Mesodermal cell (in vitro differentiated cells): Measurements from ENCODE around the gene RAB18. TPM values are rescaled to one million over a fixed set of nuclear protein-coding genes. Genes with fewer than 3 reads are reported as not detected.
"Not testable (repeated sequence)": the region's sequence is repeated elsewhere in the genome, so short reads cannot be mapped to it uniquely, and the experiment has no call there.

Experiments used
- H3K27ac ChIP-seq: 2 replicates; pipeline ENCODE4 v1.7.0; 2013; ENCODE audit warnings: mild to moderate bottlenecking, low read depth, low read length, moderate library complexity; ENCODE audit not compliant: severe bottlenecking
- H3K36me3 ChIP-seq: 2 replicates; pipeline ENCODE4 v1.7.1; 2013; ENCODE audit warnings: mild to moderate bottlenecking, low read length, moderate library complexity; ENCODE audit not compliant: control insufficient read depth, insufficient read depth
- H3K4me1 ChIP-seq: one replicate; pipeline ENCODE4 v1.7.1; 2013; ENCODE audit warnings: mild to moderate bottlenecking, low read length; ENCODE audit not compliant: insufficient read depth, control insufficient read depth, poor library complexity, severe bottlenecking
- H3K4me3 ChIP-seq: 2 replicates; pipeline ENCODE4 v1.7.0; 2013; ENCODE audit warnings: low read length, control low read depth, mild to moderate bottlenecking; ENCODE audit not compliant: insufficient read depth, poor library complexity, severe bottlenecking; ENCODE audit errors: extremely low read depth
- H3K9me3 ChIP-seq: 2 replicates; pipeline ENCODE4 v1.7.1; 2013; ENCODE audit warnings: mild to moderate bottlenecking, low read length, moderate library complexity; ENCODE audit not compliant: control insufficient read depth
- WGBS, 2 experiments: methylation state at CpG; one replicate each; pipeline ENCODE4 v1.1.5; 2013; ENCODE audit warnings: missing lambda C conversion rate in 2 of 2; ENCODE audit not compliant: insufficient coverage in 2 of 2; 5-methylcytosine and 5-hydroxymethylcytosine counted together
- polyA plus RNA-seq, 2 experiments: library from polyadenylated mRNA; stranded (reverse); fragments of 50-300 nt; gene quantifications; one replicate each; pipeline ENCODE4 v1.2.3, GENCODE V29; 2013

RAB18 gene
- polyA plus RNA-seq (2013, experiment 1 of 2), result 55.3 TPM
- 61.4 TPM for polyA plus RNA-seq (2013, experiment 2 of 2)

GRCh38 chr10:27504007-27504807 lies at the start of gene RAB18:
Gene RAB18, plus strand, starts transcription at chr10:27504304. Its CDS starts 66 bp downstream, at chr10:27504370.
- peaks cover 20% of the 10 kb centered on the region for H3K36me3 ChIP-seq
- 0% methylated on average over 52 to 69 of the region's 71 CpGs for WGBS, 2 experiments
- no peaks in the 10 kb centered on the region for H3K9me3 ChIP-seq
- peaks cover 11% of the 10 kb centered on the region for H3K4me1 ChIP-seq
- H3K27ac ChIP-seq, result peak within 1 kb of the TSS; percentile 75
- peak within 1 kb of the TSS; percentile 83 for H3K4me3 ChIP-seq

DNA sequence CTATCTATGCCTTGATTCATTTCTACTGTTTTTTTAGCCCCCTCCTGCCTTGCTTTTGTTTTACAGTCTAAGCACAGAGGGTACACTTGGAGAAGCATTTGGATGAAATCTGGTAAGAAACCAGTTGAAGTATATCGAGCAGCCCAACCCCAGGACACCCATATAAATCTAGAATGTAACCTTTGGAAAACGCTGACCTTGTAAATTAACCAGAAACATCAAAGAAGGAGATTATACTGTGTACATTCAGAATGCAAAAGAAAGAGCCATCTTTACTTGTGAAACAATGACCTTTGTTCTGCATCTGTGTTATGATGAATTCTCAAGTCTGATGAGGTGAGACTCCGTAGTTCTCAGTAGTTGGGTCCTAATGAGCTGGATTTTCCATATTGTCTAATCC lies 49.3 kb upstream of the RAB18 start:
- Histone ChIP-seq H3K4me1 (no peaks in the 10 kb centered on the region), H3K9me3 (no peaks in the 10 kb centered on the region), H3K27ac (no peak overlapping the region), H3K36me3 (no peaks in the 10 kb centered on the region), H3K4me3 (no peak overlapping the region)
- whole genome bisulfite sequencing, 2 experiments, result no CpG with 5 or more reads among the region's 3 CpGs

DNA sequence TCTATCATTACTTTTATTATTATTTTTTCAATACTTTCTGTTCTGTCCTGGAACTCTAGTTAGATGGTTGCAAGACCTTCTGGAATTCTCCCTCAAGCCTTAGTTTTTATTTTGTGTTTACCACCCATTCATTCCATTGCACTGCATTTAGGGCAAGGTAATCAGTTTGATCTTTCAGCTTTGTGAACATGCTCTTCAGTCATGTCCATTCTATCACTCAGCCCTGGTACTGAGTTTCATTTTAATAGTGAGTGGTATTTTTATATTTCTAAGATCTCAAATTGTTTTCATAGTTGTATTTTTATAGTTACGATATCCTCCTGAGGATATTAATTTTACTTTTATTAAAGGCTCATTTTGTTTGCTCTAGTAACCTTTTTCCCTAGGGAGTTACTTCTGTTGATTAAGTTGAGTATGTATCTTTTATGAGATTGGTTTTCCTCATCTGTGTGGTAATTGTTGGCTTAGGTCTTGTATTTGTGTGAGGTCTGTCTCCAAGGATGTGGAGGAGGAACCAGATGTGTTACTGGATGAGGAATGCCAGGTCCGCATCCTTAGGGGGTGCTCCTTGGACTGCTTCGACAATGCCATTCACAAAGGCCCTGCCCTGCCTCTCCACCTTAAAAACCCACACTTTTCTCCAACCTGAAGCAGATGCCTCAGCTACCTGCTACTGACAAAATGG lies 46.7 kb upstream of the RAB18 start:
- Histone ChIP-seq H3K27ac (no peak overlapping the region), H3K9me3 (no peaks in the 10 kb centered on the region), H3K36me3 (no peaks in the 10 kb centered on the region), H3K4me1 (no peaks in the 10 kb centered on the region), H3K4me3 (no peak overlapping the region)
- 100% methylated on average over 2 of the region's 3 CpGs; no CpG with 5 or more reads in 1 of the 2 experiments for WGBS, 2 experiments

GRCh38 chr10:27457966-27458365 lies 46.1 kb upstream of the RAB18 start:
- Histone ChIP-seq H3K27ac (no peak overlapping the region), H3K36me3 (no peaks in the 10 kb centered on the region), H3K4me1 (no peaks in the 10 kb centered on the region), H3K9me3 (no peaks in the 10 kb centered on the region), H3K4me3 (no peak overlapping the region)
- 64 to 70% methylated on average over 2 of the region's 2 CpGs for WGBS, 2 experiments

- Histone ChIP-seq H3K4me1 (no peaks in the 10 kb centered on the region), H3K36me3 (no peaks in the 10 kb centered on the region), H3K9me3 (no peaks in the 10 kb centered on the region), H3K27ac (no peak overlapping the region), H3K4me3 (no peak overlapping the region)
- WGBS, 2 experiments, result no CpG with 5 or more reads among the region's 1 CpG
Observed at GRCh38 chr10:27461312-27461711, 42.8 kb upstream of the RAB18 start.

DNA sequence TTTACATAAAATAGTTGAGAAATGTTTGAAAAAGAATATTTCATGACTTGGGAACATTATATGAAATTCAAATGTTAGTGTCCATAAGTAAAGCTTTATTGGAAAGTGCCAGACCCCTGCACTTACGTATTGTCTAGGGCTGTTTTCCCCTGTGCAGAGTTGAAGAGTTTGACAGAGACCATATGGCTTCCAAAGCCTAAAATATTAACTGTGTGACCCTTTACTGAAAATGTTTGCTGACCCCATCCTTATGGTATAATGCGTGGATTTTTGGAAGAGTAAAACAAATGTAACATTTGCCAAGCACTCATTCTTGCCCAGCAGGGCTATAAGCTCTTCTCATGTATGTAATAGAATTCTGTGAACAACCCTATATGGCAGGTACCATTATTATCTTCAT lies 40.1 kb upstream of the RAB18 start:
- no peak overlapping the region for H3K27ac ChIP-seq
- no peak overlapping the region for H3K4me3 ChIP-seq
- 44% methylated on average over 1 of the region's 2 CpGs; no CpG with 5 or more reads in 1 of the 2 experiments for WGBS, 2 experiments

GRCh38 chr10:27464993-27465392 lies 39.1 kb upstream of the RAB18 start:
- H3K27ac ChIP-seq, result no peak overlapping the region
- no peaks in the 10 kb centered on the region for H3K4me1 ChIP-seq
- WGBS, 2 experiments, result 80% methylated on average over 1 of the region's 3 CpGs; no CpG with 5 or more reads in 1 of the 2 experiments
- no peak overlapping the region for H3K4me3 ChIP-seq
- H3K36me3 ChIP-seq, result no peaks in the 10 kb centered on the region
- no peaks in the 10 kb centered on the region for H3K9me3 ChIP-seq

More for the DNA sequence above, 40.1 kb upstream of the RAB18 start:
- Histone ChIP-seq H3K36me3 (no peaks in the 10 kb centered on the region), H3K4me1 (no peaks in the 10 kb centered on the region), H3K9me3 (no peaks in the 10 kb centered on the region)

DNA sequence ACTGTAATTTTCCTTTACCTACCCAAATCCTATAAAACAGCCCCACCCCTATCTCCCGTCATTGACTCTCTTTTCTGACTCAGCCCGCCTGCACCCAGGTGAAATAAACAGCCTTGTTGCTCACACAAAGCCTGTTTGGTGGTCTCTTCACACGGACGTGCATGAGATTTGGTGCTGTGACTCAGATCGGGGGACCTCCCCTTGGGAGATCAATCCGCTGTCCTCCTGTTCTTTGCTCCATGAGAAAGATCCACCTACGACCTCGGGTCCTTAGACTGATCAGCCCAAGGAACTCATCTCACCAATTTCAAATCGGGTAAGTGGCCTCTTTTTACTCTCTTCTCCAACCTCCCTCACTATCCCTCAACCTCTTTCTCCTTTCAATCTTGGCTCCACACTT lies 38.5 kb upstream of the RAB18 start:
- not testable (repeated sequence) for H3K36me3 ChIP-seq, H3K27ac ChIP-seq, H3K4me3 ChIP-seq, H3K9me3 ChIP-seq, H3K4me1 ChIP-seq
- WGBS, 2 experiments, result 73 to 85% methylated on average over 8 of the region's 9 CpGs

GRCh38 chr10:27470885-27471284 lies 33.2 kb upstream of the RAB18 start:
- Histone ChIP-seq H3K4me1 (no peaks in the 10 kb centered on the region), H3K4me3 (no peak overlapping the region), H3K36me3 (no peaks in the 10 kb centered on the region), H3K27ac (no peak overlapping the region), H3K9me3 (no peaks in the 10 kb centered on the region)
- WGBS, 2 experiments, result 25 to 62% methylated on average over 2 to 5 of the region's 5 CpGs

- no peak overlapping the region for H3K4me3 ChIP-seq
- H3K27ac ChIP-seq, result no peak overlapping the region
- WGBS, 2 experiments, result 75 to 93% methylated on average over 2 of the region's 4 CpGs
- H3K4me1 ChIP-seq, result no peaks in the 10 kb centered on the region
- no peaks in the 10 kb centered on the region for H3K9me3 ChIP-seq
- no peaks in the 10 kb centered on the region for H3K36me3 ChIP-seq
Observed at GRCh38 chr10:27474741-27475140, 29.4 kb upstream of the RAB18 start.

DNA sequence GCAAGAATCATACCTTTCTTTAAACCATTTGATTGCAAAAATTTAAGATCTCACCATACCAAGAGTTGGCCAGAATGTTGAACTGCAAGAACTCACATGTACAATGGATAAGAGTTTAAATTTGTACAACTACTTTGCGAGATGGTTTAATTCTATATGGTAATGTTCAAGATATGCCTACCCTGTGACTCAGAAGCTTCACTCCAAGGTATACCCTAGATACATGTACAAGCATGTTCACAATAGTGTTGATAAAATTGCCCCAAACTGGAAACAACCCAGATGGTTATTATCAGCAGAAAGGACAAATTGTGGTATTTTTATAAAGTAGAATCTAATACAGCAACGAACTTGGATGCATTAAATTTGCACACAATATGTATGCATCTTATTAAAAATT lies 25.1 kb upstream of the RAB18 start:
- Histone ChIP-seq H3K36me3 (no peaks in the 10 kb centered on the region), H3K27ac (no peak overlapping the region), H3K9me3 (no peaks in the 10 kb centered on the region), H3K4me3 (no peak overlapping the region), H3K4me1 (no peaks in the 10 kb centered on the region)
- 80% methylated on average over 1 of the region's 2 CpGs; no CpG with 5 or more reads in 1 of the 2 experiments for WGBS, 2 experiments
